ENCODE results near the gene NPPC. TPM values are rescaled to one million over a fixed set of nuclear protein-coding genes. Genes with fewer than 3 reads are reported as not detected.
A peak's percentile ranks its signal among the peaks of the same experiment; 100 is the strongest.

Gene NPPC
- total RNA-seq, 1 donor, result not detected

GRCh38 chr2:231925303-231926179 is 655 bp downstream of the NPPC start:
- DNase-seq (ENCODE audit: insufficient read length, low spot score, missing footprints), result peak; percentile 100
- H3K79me2 ChIP-seq (ENCODE audit: insufficient read depth, low read length), result no peaks in the 10 kb centered on the region
- peak; percentile 63 for TF ChIP-seq CTCF (IDR thresholded peaks at IDR 0.05; ENCODE audit: extremely low read depth, low read depth, low read length)
- peaks cover 74% of the 10 kb centered on the region for H3K27me3 ChIP-seq (ENCODE audit: insufficient read depth, low read length)
- no peaks in the 10 kb centered on the region for H4K20me1 ChIP-seq (ENCODE audit: insufficient read depth, low read length)
- H3K4me2 ChIP-seq (ENCODE audit: insufficient read depth, low read length), result peak overlapping the region; percentile 83
- no peaks in the 10 kb centered on the region for H3K9me3 ChIP-seq (ENCODE audit: low read depth, low read length)
- peaks cover 8% of the 10 kb centered on the region for H3K4me1 ChIP-seq (ENCODE audit: insufficient read depth, low read length)
- H3K36me3 ChIP-seq (ENCODE audit: insufficient read depth, low read length), result no peaks in the 10 kb centered on the region
- H2AFZ ChIP-seq (ENCODE audit: low read length), result peak overlapping the region; percentile 78
- peak overlapping the region; percentile 66 for H3K4me3 ChIP-seq (ENCODE audit: insufficient read depth, low read length)
- H3K27ac ChIP-seq (ENCODE audit: low read depth, low read length), result no peak overlapping the region

DNA sequence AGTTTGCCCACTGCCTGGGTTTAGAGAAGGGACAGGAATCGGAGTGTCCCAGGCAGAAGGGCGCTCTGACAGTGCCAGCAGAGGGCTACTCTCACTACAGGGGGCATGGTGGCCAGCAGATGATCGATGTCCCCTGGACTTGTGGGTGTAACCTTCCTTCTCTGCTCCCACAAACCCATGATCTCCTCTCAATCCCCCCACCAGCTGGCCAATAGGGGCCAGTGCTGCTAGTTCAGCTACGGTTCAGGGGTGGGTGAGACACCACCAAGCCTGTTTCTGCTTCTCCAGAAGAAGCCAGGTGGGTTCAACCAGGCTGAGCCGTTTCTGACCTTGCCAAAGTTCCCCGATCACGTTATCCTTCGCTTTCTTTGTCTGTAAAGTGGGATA is 1.3 kb downstream of the NPPC start:
- Histone ChIP-seq H3K4me3 (ENCODE audit: insufficient read depth, low read length) (peak overlapping the region; percentile 66), H3K79me2 (ENCODE audit: insufficient read depth, low read length) (no peaks in the 10 kb centered on the region), H4K20me1 (ENCODE audit: insufficient read depth, low read length) (no peaks in the 10 kb centered on the region), H3K4me1 (ENCODE audit: insufficient read depth, low read length) (peaks cover 8% of the 10 kb centered on the region), H3K9me3 (ENCODE audit: low read depth, low read length) (no peaks in the 10 kb centered on the region), H3K27me3 (ENCODE audit: insufficient read depth, low read length) (peaks cover 68% of the 10 kb centered on the region), H3K4me2 (ENCODE audit: insufficient read depth, low read length) (peak overlapping the region; percentile 83), H2AFZ (ENCODE audit: low read length) (peak overlapping the region; percentile 78), H3K27ac (ENCODE audit: low read depth, low read length) (no peak overlapping the region), H3K36me3 (ENCODE audit: insufficient read depth, low read length) (no peaks in the 10 kb centered on the region)
- TF ChIP-seq CTCF (IDR thresholded peaks at IDR 0.05; ENCODE audit: extremely low read depth, low read depth, low read length), result no peak
- no peak for DNase-seq (ENCODE audit: insufficient read length, low spot score, missing footprints)

GRCh38 chr2:231923951-231924888 is 2.0 kb downstream of the NPPC start:
- peaks cover 66% of the 10 kb centered on the region for H3K27me3 ChIP-seq (ENCODE audit: insufficient read depth, low read length)
- H3K4me3 ChIP-seq (ENCODE audit: insufficient read depth, low read length), result no peak overlapping the region
- no peaks in the 10 kb centered on the region for H4K20me1 ChIP-seq (ENCODE audit: insufficient read depth, low read length)
- H3K4me1 ChIP-seq (ENCODE audit: insufficient read depth, low read length), result peaks cover 8% of the 10 kb centered on the region
- no peaks in the 10 kb centered on the region for H3K79me2 ChIP-seq (ENCODE audit: insufficient read depth, low read length)
- no peaks in the 10 kb centered on the region for H3K36me3 ChIP-seq (ENCODE audit: insufficient read depth, low read length)
- no peak overlapping the region for H3K27ac ChIP-seq (ENCODE audit: low read depth, low read length)
- H3K9me3 ChIP-seq (ENCODE audit: low read depth, low read length), result no peaks in the 10 kb centered on the region
- peak; percentile 80 for DNase-seq (ENCODE audit: insufficient read length, low spot score, missing footprints)
- H2AFZ ChIP-seq (ENCODE audit: low read length), result no peak overlapping the region
- no peak for TF ChIP-seq CTCF (IDR thresholded peaks at IDR 0.05; ENCODE audit: extremely low read depth, low read depth, low read length)
- H3K4me2 ChIP-seq (ENCODE audit: insufficient read depth, low read length), result no peak overlapping the region

DNA sequence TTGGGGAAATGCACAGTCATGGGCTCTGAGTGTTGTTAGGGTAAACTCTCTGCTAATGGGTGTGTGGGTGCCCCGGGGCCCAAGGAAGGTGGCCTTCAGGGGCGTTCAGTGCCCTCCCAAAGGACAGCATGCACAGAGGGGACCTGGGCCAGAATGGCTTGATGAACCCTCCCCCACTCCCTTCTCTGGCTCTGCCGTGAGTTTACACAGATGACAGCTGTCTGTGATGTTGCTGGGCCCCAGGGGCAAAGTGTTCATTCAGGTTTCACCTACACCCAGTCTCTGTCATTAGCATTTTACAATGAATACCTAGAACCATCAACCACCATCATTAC is 3.2 kb downstream of the NPPC start:
- H3K27me3 ChIP-seq (ENCODE audit: insufficient read depth, low read length), result peaks cover 55% of the 10 kb centered on the region
- no peak overlapping the region for H3K4me2 ChIP-seq (ENCODE audit: insufficient read depth, low read length)

More for the DNA sequence above, 3.2 kb downstream of the NPPC start:
- no peaks in the 10 kb centered on the region for H3K79me2 ChIP-seq (ENCODE audit: insufficient read depth, low read length)
- H3K4me1 ChIP-seq (ENCODE audit: insufficient read depth, low read length), result peaks cover 8% of the 10 kb centered on the region
- H3K4me3 ChIP-seq (ENCODE audit: insufficient read depth, low read length), result no peak overlapping the region
- no peaks in the 10 kb centered on the region for H3K36me3 ChIP-seq (ENCODE audit: insufficient read depth, low read length)
- no peaks in the 10 kb centered on the region for H4K20me1 ChIP-seq (ENCODE audit: insufficient read depth, low read length)
- peak; percentile 77 for DNase-seq (ENCODE audit: insufficient read length, low spot score, missing footprints)
- H2AFZ ChIP-seq (ENCODE audit: low read length), result no peak overlapping the region
- no peaks in the 10 kb centered on the region for H3K9me3 ChIP-seq (ENCODE audit: low read depth, low read length)
- no peak overlapping the region for H3K27ac ChIP-seq (ENCODE audit: low read depth, low read length)
- TF ChIP-seq CTCF (IDR thresholded peaks at IDR 0.05; ENCODE audit: extremely low read depth, low read depth, low read length), result no peak
